Myocyte (in vitro differentiated cells): ENCODE measurements around the gene KLHL30. TPM values are rescaled to one million over a fixed set of nuclear protein-coding genes. Genes with fewer than 3 reads are reported as not detected.
A peak's percentile ranks its signal among the peaks of the same experiment; 100 is the strongest.

Experiments
- DNase-seq: peaks from one replicate; pipeline ENCODE4 v3.0.0-alpha.2; 2012; ENCODE audit warnings: low read depth
- polyA plus RNA-seq: library from polyadenylated mRNA; unstranded; fragments of >200 nt; gene quantifications from one replicate; pipeline ENCODE4 v1.2.1, GENCODE V29; 2012; ENCODE audit warnings: missing spikeins
- total RNA-seq: library from RNA; depleted of rRNA; stranded (reverse); fragments of >200 nt; gene quantifications from 2 replicates; pipeline ENCODE4 v1.2.3, GENCODE V29; 2014

Gene KLHL30
- 59.5 and 61.3 TPM in 2 replicates for total RNA-seq
- polyA plus RNA-seq, result 27.2 TPM

GRCh38 chr2:238138331-238139195 lies at the start of gene KLHL30:
KLHL30 (plus strand) TSS chr2:238138668; CDS start chr2:238140755, 2,087 bp downstream.
- peak; percentile 92 for DNase-seq

GRCh38 chr2:238090887-238091286 lies 47.6 kb upstream of the KLHL30 start:
- DNase-seq, result peak; percentile 7

GRCh38 chr2:238091436-238092060 lies 46.9 kb upstream of the KLHL30 start:
- no peak for DNase-seq

- no peak for DNase-seq
Measured at GRCh38 chr2:238092486-238093035, 45.9 kb upstream of the KLHL30 start.

- DNase-seq, result no peak
Measured at GRCh38 chr2:238093181-238094140, 45.0 kb upstream of the KLHL30 start.

GRCh38 chr2:238094438-238095022 lies 43.9 kb upstream of the KLHL30 start:
- no peak for DNase-seq

GRCh38 chr2:238095143-238095542 lies 43.3 kb upstream of the KLHL30 start:
- DNase-seq, result no peak

GRCh38 chr2:238096311-238097011 lies 42.0 kb upstream of the KLHL30 start:
- no peak for DNase-seq

GRCh38 chr2:238097201-238097987 lies 41.1 kb upstream of the KLHL30 start:
- DNase-seq, result no peak

GRCh38 chr2:238097988-238098871 lies 40.2 kb upstream of the KLHL30 start:
- no peak for DNase-seq

- no peak for DNase-seq
Measured at GRCh38 chr2:238098901-238099713, 39.4 kb upstream of the KLHL30 start.

- DNase-seq, result no peak
Measured at GRCh38 chr2:238099714-238100048, 38.8 kb upstream of the KLHL30 start.

GRCh38 chr2:238100049-238100820 lies 38.2 kb upstream of the KLHL30 start, which contains the start of gene ESPNL:
ESPNL (plus strand) TSS chr2:238100340; CDS start chr2:238100420, 80 bp downstream.
- peak; percentile 37 for DNase-seq

GRCh38 chr2:238100821-238101771 lies 37.4 kb upstream of the KLHL30 start:
- no peak for DNase-seq
